SK-N-SH (cell line): Measurements from ENCODE around the gene TPRA1.

Source experiments
- EP300 ChIP-seq, 2 experiments: IDR thresholded peaks; 2 replicates each; pipeline versions ENCODE4 v1.4.0 to v1.6.1; 2012; ENCODE audit warnings: borderline replicate concordance in 1 of 2, low read depth in 1 of 2, low read length in 1 of 2
- EZH2phosphoT487 ChIP-seq: fragments of 200-600 bp; sonication (generic); IDR thresholded peaks from 2 replicates; pipeline ENCODE4 v1.6.1; 2017; ENCODE audit warnings: low read depth, mixed run types, mild to moderate bottlenecking, antibody characterized with exemption, moderate library complexity, borderline replicate concordance
- FOXM1 ChIP-seq: IDR thresholded peaks from 2 replicates; pipeline ENCODE4 v1.4.0; 2012; ENCODE audit warnings: low read depth, mild to moderate bottlenecking
- JUND ChIP-seq: IDR thresholded peaks from 2 replicates; pipeline ENCODE4 v1.4.0; 2012
- MXI1 ChIP-seq: IDR thresholded peaks from 2 replicates; pipeline ENCODE4 v1.6.1; 2012; ENCODE audit warnings: mild to moderate bottlenecking, low read depth, low read length, improper control_type of control experiment
- PBX3 ChIP-seq: IDR thresholded peaks from 2 replicates; pipeline ENCODE4; 2012
- RCOR1 ChIP-seq: fragments of 150-350 bp; IDR thresholded peaks from 2 replicates; pipeline ENCODE4 v1.6.1; 2017; ENCODE audit warnings: antibody characterized with exemption, low read length
- SMC3 ChIP-seq: IDR thresholded peaks from 2 replicates; pipeline ENCODE4 v1.6.1; 2012; ENCODE audit warnings: low read depth, low read length, improper control_type of control experiment
- TCF12 ChIP-seq: IDR thresholded peaks from 2 replicates; pipeline ENCODE4 v1.4.0; 2012
- TEAD4 ChIP-seq: IDR thresholded peaks from 2 replicates; pipeline ENCODE4 v1.4.0; 2012; ENCODE audit warnings: mild to moderate bottlenecking, borderline replicate concordance; ENCODE audit not compliant: insufficient read depth
- TF ChIP-seq, protein P1 (sequence below): fragments of 200-600 bp; sonication (generic); IDR thresholded peaks from 2 replicates; pipeline ENCODE4 v1.6.1; 2017; ENCODE audit warnings: antibody characterized with exemption, mild to moderate bottlenecking, moderate library complexity
- TF ChIP-seq, protein P2 (sequence below): IDR thresholded peaks from 2 replicates; pipeline ENCODE4 v1.4.0; 2012; ENCODE audit warnings: low read depth

- TF ChIP-seq JUND (no peak), EP300 (IDR thresholded peaks at IDR 0.05; ENCODE audit: borderline replicate concordance in 1 of 2, low read depth in 1 of 2, low read length in 1 of 2) (no peak), EZH2phosphoT487 (no peak), TEAD4 (no peak), SMC3 (no peak), TCF12 (no peak), RCOR1 (no peak), MXI1 (no peak), FOXM1 (no peak), PBX3 (no peak)
- TF ChIP-seq, protein P1, sequence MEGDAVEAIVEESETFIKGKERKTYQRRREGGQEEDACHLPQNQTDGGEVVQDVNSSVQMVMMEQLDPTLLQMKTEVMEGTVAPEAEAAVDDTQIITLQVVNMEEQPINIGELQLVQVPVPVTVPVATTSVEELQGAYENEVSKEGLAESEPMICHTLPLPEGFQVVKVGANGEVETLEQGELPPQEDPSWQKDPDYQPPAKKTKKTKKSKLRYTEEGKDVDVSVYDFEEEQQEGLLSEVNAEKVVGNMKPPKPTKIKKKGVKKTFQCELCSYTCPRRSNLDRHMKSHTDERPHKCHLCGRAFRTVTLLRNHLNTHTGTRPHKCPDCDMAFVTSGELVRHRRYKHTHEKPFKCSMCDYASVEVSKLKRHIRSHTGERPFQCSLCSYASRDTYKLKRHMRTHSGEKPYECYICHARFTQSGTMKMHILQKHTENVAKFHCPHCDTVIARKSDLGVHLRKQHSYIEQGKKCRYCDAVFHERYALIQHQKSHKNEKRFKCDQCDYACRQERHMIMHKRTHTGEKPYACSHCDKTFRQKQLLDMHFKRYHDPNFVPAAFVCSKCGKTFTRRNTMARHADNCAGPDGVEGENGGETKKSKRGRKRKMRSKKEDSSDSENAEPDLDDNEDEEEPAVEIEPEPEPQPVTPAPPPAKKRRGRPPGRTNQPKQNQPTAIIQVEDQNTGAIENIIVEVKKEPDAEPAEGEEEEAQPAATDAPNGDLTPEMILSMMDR, result no peak
- TF ChIP-seq, protein P2, sequence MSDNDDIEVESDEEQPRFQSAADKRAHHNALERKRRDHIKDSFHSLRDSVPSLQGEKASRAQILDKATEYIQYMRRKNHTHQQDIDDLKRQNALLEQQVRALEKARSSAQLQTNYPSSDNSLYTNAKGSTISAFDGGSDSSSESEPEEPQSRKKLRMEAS, result no peak
These were observed 57.9 kb downstream of the TPRA1 start for GRCh38 chr3:127532561-127533203.
